Right lobe of liver (tissue), 6 donors: ENCODE data around the gene IL24. TPM values are rescaled to one million over a fixed set of nuclear protein-coding genes. Genes with fewer than 3 reads are reported as not detected.
A peak's percentile ranks its signal among the peaks of the same experiment; 100 is the strongest.

Source experiments
- ATAC-seq, 4 donors: fragments of 200-7000 bp; cut with Tn5 transposase; one replicate each; pipeline ENCODE4 v1.9.1; 2020; ENCODE audit warnings: mild to moderate bottlenecking in 4 of 4, moderate library complexity in 4 of 4
- DNase-seq, 3 donors: peaks; one replicate each; pipeline ENCODE4 v3.0.0-alpha.2; 2020
- H3K27ac ChIP-seq, 3 donors: fragments of 200-600 bp; one replicate each; pipeline ENCODE4 v1.8.0; 2022
- H3K27me3 ChIP-seq, 2 donors: fragments of 200-600 bp; one replicate each; pipeline ENCODE4 v1.8.0; 2022
- H3K36me3 ChIP-seq, 4 donors: fragments of 200-600 bp; sonication (generic) in 1 of 4; one replicate each; pipeline versions ENCODE4 v1.5.1 to v1.8.0; 2017 to 2022; ENCODE audit warnings: control low read depth in 1 of 4
- H3K4me1 ChIP-seq, 4 donors: fragments of 200-600 bp; sonication (generic) in 1 of 4; one replicate each; pipeline versions ENCODE4 v1.5.1 to v1.8.0; 2017 to 2022; ENCODE audit warnings: control low read depth in 1 of 4
- H3K4me3 ChIP-seq, 3 donors: fragments of 200-600 bp; one replicate each; pipeline ENCODE4 v1.8.0; 2022
- H3K9me3 ChIP-seq, 4 donors: fragments of 200-600 bp; sonication (generic) in 1 of 4; one replicate each; pipeline versions ENCODE4 v1.5.1 to v1.8.0; 2017 to 2022; ENCODE audit warnings: control low read depth in 1 of 4
- POLR2A ChIP-seq: fragments of 450-650 bp; IDR thresholded peaks from one replicate; pipeline ENCODE4 v1.6.1; 2017; ENCODE audit warnings: antibody characterized with exemption, mild to moderate bottlenecking
- WGBS: methylation state at CpG from one replicate; pipeline ENCODE4 v1.1.6; 2018; ENCODE audit warnings: low coverage, low lambda C conversion rate; ENCODE audit not compliant: insufficient coverage; ENCODE audit errors: missing lambda C conversion rate; 5-methylcytosine and 5-hydroxymethylcytosine counted together
- intact Hi-C, 2 donors: fragments of 100-400 bp; cut with DNase I; formaldehyde crosslinking; loops; one replicate each; pipeline versions ENCODE4 v1.11.2 to v1.14.1; 2022
- total RNA-seq, 6 experiments: library from RNA; depleted of rRNA in 2 of 6; stranded (reverse); fragments of >200 nt in 2 of 6; fragmentation: NEBNext Ultra II Directional in 3 of 6; extraction: Animal tissue kit (Norgen Biotek cat#: 25700) in 3 of 6; gene quantifications; one replicate each; pipeline versions ENCODE4 v1.1.0 to v1.2.4, GENCODE V29; 2016 to 2023
- TF ChIP-seq, protein P1 (sequence below), 4 donors: fragments of 200-600 bp in 3 of 4; fragments of 450-650 bp in 1 of 4; IDR thresholded peaks; one replicate each; pipeline versions ENCODE4 v1.5.1 to v1.8.0; 2016 to 2022; ENCODE audit warnings: antibody characterized with exemption in 4 of 4, mild to moderate bottlenecking in 2 of 4
- donor health status: DM: no; HTN: yes; CAD: no.
- donor health status: DM: no; HTN: no; CAD: no.
- donor health status: DM: no; HTN: no; CAD: no.
- donor health status: DM: no; HTN: yes; CAD: no.
- donor health status: DM: no; HTN: yes; CAD: no.

IL24 gene
- total RNA-seq, 6 experiments from 2014 or later, result not detected

DNA sequence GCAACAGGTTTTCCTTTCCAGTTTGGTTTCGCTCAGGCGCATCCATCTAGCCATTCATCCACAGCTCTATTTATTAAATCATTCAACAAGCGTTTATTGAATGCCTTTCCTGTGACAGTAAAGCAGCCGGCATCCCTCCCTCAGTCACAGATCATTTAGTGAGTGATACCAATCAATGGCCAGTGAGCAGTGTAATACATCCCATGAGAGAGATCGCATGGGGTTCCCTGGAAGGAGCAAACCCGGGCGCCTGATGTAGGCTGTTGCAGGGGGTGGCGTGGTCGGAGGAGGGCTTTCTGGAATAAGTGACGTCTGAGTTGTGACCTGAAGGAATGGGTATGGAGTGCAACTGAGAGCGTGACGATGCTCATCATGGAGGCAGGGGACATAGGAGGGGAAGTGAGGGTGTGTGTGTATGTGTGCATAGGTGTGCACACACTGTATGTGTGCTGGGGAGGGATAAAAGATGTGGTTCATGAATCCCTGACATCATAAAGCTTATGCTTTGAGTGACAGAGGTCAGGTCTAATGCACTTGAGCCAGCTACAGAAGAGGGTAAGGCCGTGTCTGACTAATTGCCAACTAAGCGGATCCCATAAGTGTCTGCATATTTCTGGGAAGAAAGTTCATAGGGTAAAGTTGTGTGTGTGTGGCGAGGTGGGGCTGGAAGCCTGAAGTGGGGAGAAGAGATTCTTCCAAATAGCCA lies 17.9 kb downstream of the IL24 start:
- no peaks in the 10 kb centered on the region for H3K9me3 ChIP-seq
- 70% methylated on average over 14 of the region's 15 CpGs for WGBS
- TF ChIP-seq POLR2A, result no peak
- TF ChIP-seq, protein P1, sequence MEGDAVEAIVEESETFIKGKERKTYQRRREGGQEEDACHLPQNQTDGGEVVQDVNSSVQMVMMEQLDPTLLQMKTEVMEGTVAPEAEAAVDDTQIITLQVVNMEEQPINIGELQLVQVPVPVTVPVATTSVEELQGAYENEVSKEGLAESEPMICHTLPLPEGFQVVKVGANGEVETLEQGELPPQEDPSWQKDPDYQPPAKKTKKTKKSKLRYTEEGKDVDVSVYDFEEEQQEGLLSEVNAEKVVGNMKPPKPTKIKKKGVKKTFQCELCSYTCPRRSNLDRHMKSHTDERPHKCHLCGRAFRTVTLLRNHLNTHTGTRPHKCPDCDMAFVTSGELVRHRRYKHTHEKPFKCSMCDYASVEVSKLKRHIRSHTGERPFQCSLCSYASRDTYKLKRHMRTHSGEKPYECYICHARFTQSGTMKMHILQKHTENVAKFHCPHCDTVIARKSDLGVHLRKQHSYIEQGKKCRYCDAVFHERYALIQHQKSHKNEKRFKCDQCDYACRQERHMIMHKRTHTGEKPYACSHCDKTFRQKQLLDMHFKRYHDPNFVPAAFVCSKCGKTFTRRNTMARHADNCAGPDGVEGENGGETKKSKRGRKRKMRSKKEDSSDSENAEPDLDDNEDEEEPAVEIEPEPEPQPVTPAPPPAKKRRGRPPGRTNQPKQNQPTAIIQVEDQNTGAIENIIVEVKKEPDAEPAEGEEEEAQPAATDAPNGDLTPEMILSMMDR (IDR thresholded peaks at IDR 0.05), result no peak
- no peaks in the 10 kb centered on the region for H3K36me3 ChIP-seq
- no peak for DNase-seq
- intact Hi-C loops, result loop anchor here (10.0 kb wide), 4 partner anchors 50 to 440 kb away; partner anchors contain the start of genes DYRK3 (in 1 of the 2), IKBKE (in 1 of the 2) and IL20 (in 1 of the 2)
- no peaks in the 10 kb centered on the region for H3K27me3 ChIP-seq
- H3K4me3 ChIP-seq, result no peak overlapping the region
- ATAC-seq, result no peak
- no peak overlapping the region for H3K27ac ChIP-seq
- no peaks in the 10 kb centered on the region for H3K4me1 ChIP-seq

DNA sequence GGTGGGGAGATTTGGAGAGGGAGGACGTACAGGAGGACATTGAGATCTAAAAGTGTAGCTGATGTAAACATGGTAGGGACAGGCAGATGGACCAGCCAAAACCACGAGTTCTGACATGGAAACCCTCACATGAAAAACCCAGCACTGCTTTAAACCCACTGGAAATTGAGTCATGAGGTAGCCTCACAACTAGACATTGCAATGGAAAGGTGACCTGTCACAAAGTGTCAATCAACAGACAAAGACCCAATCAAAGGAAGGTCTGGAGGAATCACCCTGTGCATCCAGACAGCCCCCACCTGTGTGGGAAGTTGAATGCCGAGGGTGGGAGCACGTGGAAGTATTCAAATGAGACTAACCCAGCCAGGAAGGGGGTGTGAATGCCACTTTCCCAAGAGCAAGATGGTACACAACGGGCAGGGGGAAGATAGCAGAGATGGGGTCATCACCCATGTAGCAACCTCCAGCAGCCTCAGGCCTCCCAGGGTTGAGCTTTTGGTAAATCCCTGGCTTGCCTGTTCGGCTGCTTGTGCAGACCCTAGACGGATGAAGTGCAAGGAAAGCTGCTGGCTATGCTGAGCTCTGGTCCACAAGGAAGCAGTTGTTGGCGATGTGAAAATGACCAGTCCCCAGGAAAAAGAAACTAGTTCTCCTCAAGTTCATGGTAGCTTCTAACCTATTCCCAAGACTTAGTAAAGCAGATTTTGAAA lies 18.9 kb downstream of the IL24 start:
- H3K4me3 ChIP-seq, result no peak overlapping the region
- WGBS, result 38% methylated on average over 6 of the region's 8 CpGs

DNA sequence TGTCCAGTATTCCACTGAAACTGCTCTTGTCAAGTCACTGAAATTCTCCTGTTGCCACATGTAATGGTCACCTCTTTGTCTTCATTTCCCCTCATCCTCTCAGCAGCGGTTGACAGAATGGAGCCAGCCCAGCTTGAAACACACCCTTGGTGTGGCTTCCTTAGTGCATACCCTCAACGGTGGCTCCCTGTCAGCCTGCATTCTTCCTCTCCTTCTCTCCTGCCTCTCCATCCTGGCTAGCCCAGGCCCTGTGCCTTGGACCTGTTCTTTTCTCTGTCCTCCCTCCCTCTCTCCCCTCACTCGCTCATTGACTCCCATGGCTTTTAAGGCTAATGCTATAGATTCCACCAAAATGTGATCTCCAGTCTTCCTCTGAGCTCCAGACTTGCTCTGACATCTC lies 20.8 kb downstream of the IL24 start:
- DNase-seq (no peak), ATAC-seq (no peak)
- no peak overlapping the region for H3K4me3 ChIP-seq
- H3K27me3 ChIP-seq, result no peaks in the 10 kb centered on the region
- WGBS, result 71% methylated on average over 3 of the region's 3 CpGs
- intact Hi-C loops, result loop anchor here (10.0 kb wide), 4 partner anchors 53 to 443 kb away; partner anchors contain the start of genes DYRK3 (in 1 of the 2), IKBKE (in 1 of the 2) and IL20 (in 1 of the 2)
- no peaks in the 10 kb centered on the region for H3K9me3 ChIP-seq
- no peaks in the 10 kb centered on the region for H3K36me3 ChIP-seq
- no peak for TF ChIP-seq POLR2A
- TF ChIP-seq, protein P1 (IDR thresholded peaks at IDR 0.05), result no peak
- peaks cover 0 to 6% (median 0%) of the 10 kb centered on the region in 4 donors for H3K4me1 ChIP-seq
- H3K27ac ChIP-seq, result no peak overlapping the region

More for the DNA sequence above, 18.9 kb downstream of the IL24 start:
- no peak for ATAC-seq
- Histone ChIP-seq H3K9me3 (no peaks in the 10 kb centered on the region), H3K27ac (no peak overlapping the region), H3K27me3 (no peaks in the 10 kb centered on the region), H3K36me3 (no peaks in the 10 kb centered on the region), H3K4me1 (no peaks in the 10 kb centered on the region)
- TF ChIP-seq POLR2A, result no peak
- TF ChIP-seq, protein P1 (IDR thresholded peaks at IDR 0.05), result no peak
- DNase-seq, result no peak
- intact Hi-C loops, result loop anchor here (10.0 kb wide), 4 partner anchors 51 to 441 kb away; partner anchors contain the start of genes DYRK3 (in 1 of the 2), IKBKE (in 1 of the 2) and IL20 (in 1 of the 2)

DNA sequence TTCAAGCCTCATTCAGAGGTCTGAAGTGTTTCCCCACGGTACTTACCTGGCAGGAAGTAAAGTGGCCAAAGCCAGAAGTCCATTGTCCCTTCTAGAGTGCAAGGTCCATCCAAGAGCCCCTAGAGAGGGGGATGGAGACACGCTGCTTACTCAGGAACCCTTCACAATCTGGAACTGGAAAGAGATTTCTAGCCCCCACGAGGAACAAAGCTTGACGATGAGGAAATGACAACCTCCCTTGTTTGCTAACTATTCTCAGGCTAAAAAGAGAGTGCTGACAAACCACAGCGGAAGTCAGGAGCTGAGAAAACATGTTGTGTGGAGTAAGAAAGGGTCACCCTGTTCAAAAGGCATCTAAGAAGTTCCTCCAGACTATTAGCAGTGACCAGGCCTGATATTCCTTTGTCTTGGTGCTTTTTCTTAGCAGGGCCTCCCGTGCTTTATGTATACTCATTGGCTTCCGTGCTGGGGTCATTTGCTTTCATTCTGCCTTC lies 24.6 kb downstream of the IL24 start, which contains the start of gene FCMR:
TSS of gene FCMR (minus strand) at position 170 of the 494 bp plus-strand sequence. CDS start at position 83, 87 bp downstream.
- WGBS, result 17% methylated on average over 6 of the region's 7 CpGs
- no peaks in the 10 kb centered on the region for H3K9me3 ChIP-seq
- TF ChIP-seq, protein P1 (IDR thresholded peaks at IDR 0.05), result no peak
- no peak for TF ChIP-seq POLR2A
- peak; percentile 59 to 63 (median 61) for ATAC-seq
- intact Hi-C loops, result no loop called here
- H3K27me3 ChIP-seq, result no peaks in the 10 kb centered on the region
- H3K4me1 ChIP-seq, result peaks cover 0 to 18% (median 0%) of the 10 kb centered on the region in 4 donors
- no peaks in the 10 kb centered on the region for H3K36me3 ChIP-seq
- H3K27ac ChIP-seq, result peak within 1 kb of the TSS; percentile 49 to 67 (median 65)
- no peak for DNase-seq
- no peak within 1 kb of the TSS for H3K4me3 ChIP-seq
